Thyroid gland (tissue), 4 donors: Measurements from ENCODE around the gene TMEM88. TPM values are rescaled to one million over a fixed set of nuclear protein-coding genes. Genes with fewer than 3 reads are reported as not detected.

Experiments
- DNase-seq, 2 donors: peaks; one replicate each; pipeline ENCODE4 v3.0.0-alpha.2; 2019
- H3K27ac ChIP-seq, 3 donors: fragments of 200-600 bp; sonication (generic); 1 replicate in 2 of 3; 2 replicates in 1 of 3; pipeline ENCODE4 v1.5.1; 2016 to 2019; ENCODE audit warnings: mild to moderate bottlenecking in 1 of 3, moderate library complexity in 1 of 3
- H3K27me3 ChIP-seq: fragments of 200-600 bp; sonication (generic); one replicate; pipeline ENCODE4 v1.5.1; 2019
- H3K36me3 ChIP-seq, 2 donors: fragments of 200-600 bp; sonication (generic); one replicate each; pipeline ENCODE4 v1.5.1; 2016 to 2019
- H3K4me1 ChIP-seq, 2 donors: fragments of 200-600 bp; sonication (generic); one replicate each; pipeline ENCODE4 v1.5.1; 2017 to 2019
- H3K4me3 ChIP-seq, 3 donors: fragments of 200-600 bp; sonication (generic); replicated peaks in 1 of 3; 1 replicate in 2 of 3; 2 replicates in 1 of 3; pipeline ENCODE4 v1.5.1; 2016; ENCODE audit warnings: mild to moderate bottlenecking in 1 of 3
- H3K9me3 ChIP-seq: fragments of 200-600 bp; sonication (generic); one replicate; pipeline ENCODE4 v1.5.1; 2017
- CTCF ChIP-seq, 6 experiments: fragments of 200-600 bp in 3 of 6; fragments of 450-650 bp in 3 of 6; sonication (generic) in 3 of 6; IDR thresholded peaks; one replicate each; pipeline ENCODE4 v1.5.1; 2016 to 2019; ENCODE audit warnings: antibody characterized with exemption in 6 of 6, mild to moderate bottlenecking in 2 of 6, inconsistent platforms in 1 of 6, moderate library complexity in 1 of 6
- POLR2A ChIP-seq, 2 donors: fragments of 450-650 bp; IDR thresholded peaks; one replicate each; pipeline ENCODE4 v1.6.1; 2017; ENCODE audit warnings: antibody characterized with exemption in 2 of 2, mild to moderate bottlenecking in 2 of 2, moderate library complexity in 1 of 2
- WGBS, 2 donors: methylation state at CpG; one replicate each; pipeline ENCODE4 v1.1.5; 2017; 5-methylcytosine and 5-hydroxymethylcytosine counted together
- intact Hi-C: fragments of 100-400 bp; cut with DNase I; formaldehyde crosslinking; loops from one replicate; pipeline ENCODE4 v1.15.1; 2023
- total RNA-seq, 4 donors: library from RNA; depleted of rRNA; stranded (reverse); fragments of >200 nt; gene quantifications; one replicate each; pipeline ENCODE4 v1.2.3, GENCODE V29; 2016

TMEM88 gene
- total RNA-seq, 4 donors from 2014 or later: 12.3 to 39.5 (median 18.4) TPM

- intact Hi-C loops: no loop called here
- Histone ChIP-seq H3K27me3 (no peaks in the 10 kb centered on the region), H3K36me3 (peaks cover 0 to 2% of the 10 kb centered on the region in 2 donors), H3K9me3 (no peaks in the 10 kb centered on the region), H3K4me3 (peak overlapping the region; percentile 49 to 88 (median 72)), H3K27ac (peak overlapping the region; percentile 79 to 98 (median 92)), H3K4me1 (peaks cover 40 to 49% of the 10 kb centered on the region in 2 donors)
- DNase-seq: peak; percentile 66 to 86
- 0% methylated on average over 14 to 20 of the region's 64 CpGs for WGBS, 2 donors
- TF ChIP-seq POLR2A (IDR thresholded peaks at IDR 0.05) (peak in 1 of 2 donors; percentile 57), CTCF (IDR thresholded peaks at IDR 0.05) (no peak)
Observed at GRCh38 chr17:7885367-7886226, 30.7 kb downstream of the TMEM88 start.

DNA sequence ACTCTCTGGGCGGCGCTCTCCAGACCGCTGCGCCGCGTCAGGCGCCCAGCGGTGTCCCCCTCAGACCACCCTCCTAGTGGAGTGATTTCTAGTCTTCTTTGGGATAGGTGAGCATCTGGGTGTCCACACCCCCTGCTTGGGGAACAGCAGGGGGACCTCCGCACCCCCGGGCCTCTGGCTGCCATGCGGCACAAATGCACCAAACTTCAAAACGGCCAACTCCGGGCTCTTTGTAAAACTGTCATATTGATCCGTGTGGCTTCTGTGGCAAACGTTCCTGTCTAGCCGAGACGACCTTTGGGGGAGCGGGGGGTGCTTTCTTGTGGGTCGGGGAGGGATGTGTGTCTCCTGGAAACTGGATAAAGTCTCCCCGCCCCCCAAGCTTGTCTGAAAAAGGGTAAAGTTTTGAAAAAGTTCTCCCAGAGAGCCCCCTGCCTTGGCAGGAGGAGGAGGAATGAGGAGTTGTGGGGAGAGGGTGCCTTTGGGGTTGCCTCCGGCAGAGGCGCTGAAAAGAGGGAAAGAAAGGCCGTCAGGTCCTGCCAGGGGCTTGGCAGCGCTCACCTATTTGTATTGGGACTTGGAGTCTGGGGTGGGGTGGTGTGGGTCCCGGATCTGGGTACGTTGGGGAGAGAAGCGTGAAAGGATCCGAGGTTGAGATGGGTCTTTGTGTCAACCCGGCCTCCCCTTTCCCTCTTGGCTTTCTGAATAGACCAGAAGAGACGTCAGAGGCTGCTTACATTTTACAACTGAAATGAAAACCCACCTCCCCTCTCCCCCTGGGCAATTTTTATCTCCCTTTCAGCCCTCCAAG, 31.6 kb downstream of the TMEM88 start:
- H3K4me3 ChIP-seq: peak overlapping the region in 2 of 3 donors; percentile 49 to 88
- H3K27ac ChIP-seq: peak overlapping the region; percentile 79 to 98 (median 92)
- H3K9me3 ChIP-seq: no peaks in the 10 kb centered on the region
- H3K36me3 ChIP-seq: peaks cover 8 to 10% of the 10 kb centered on the region in 2 donors
- intact Hi-C loops: no loop called here
- peak in 1 of 2 donors; percentile 45 for DNase-seq
- H3K27me3 ChIP-seq: no peaks in the 10 kb centered on the region
- WGBS, 2 donors: 7 to 10% methylated on average over 20 to 24 of the region's 30 CpGs
- TF ChIP-seq CTCF (IDR thresholded peaks at IDR 0.05) (no peak), POLR2A (IDR thresholded peaks at IDR 0.05) (peak in 1 of 2 donors; percentile 19)
- H3K4me1 ChIP-seq: peaks cover 40 to 49% of the 10 kb centered on the region in 2 donors

DNA sequence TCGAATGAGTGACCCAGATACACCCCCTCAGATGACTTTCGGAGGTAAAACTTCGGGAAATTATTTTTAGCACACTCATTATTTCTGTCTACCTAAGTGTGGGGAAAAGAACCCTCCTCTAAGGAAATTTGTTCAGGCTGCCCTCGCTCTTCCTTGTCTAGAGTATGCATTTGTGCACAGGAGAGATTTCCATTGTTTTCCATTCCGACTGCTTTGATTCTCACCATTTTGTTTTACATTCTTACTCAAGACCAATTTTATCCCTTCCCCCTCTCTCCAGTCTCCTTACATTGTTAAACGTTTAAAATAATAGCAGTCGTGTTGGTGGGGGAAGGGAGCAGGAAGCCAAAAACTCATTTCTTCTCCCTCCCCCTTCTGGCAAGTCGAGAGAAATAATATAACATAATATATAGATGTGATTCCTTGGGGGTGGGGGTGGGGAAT, 32.2 kb downstream of the TMEM88 start:
- Histone ChIP-seq H3K9me3 (no peaks in the 10 kb centered on the region), H3K36me3 (peaks cover 10 to 13% of the 10 kb centered on the region in 2 donors), H3K4me1 (peaks cover 40 to 47% of the 10 kb centered on the region in 2 donors), H3K27ac (peak overlapping the region; percentile 79 to 98 (median 92)), H3K27me3 (no peaks in the 10 kb centered on the region), H3K4me3 (peak overlapping the region in 1 of 3 donors; percentile 49)
- no peak for DNase-seq
- intact Hi-C loops: no loop called here
- TF ChIP-seq POLR2A (IDR thresholded peaks at IDR 0.05) (no peak), CTCF (IDR thresholded peaks at IDR 0.05) (no peak)
- 3 to 8% methylated on average over 8 of the region's 8 CpGs for WGBS, 2 donors

- H3K27me3 ChIP-seq: no peaks in the 10 kb centered on the region
- TF ChIP-seq CTCF (IDR thresholded peaks at IDR 0.05) (no peak), POLR2A (IDR thresholded peaks at IDR 0.05) (peak in 1 of 2 donors; percentile 76)
- no peaks in the 10 kb centered on the region for H3K9me3 ChIP-seq
- intact Hi-C loops: no loop called here
- peaks cover 10 to 13% of the 10 kb centered on the region in 2 donors for H3K36me3 ChIP-seq
- DNase-seq: peak; percentile 98
- H3K4me3 ChIP-seq: peak overlapping the region in 1 of 3 donors; percentile 49
- peak overlapping the region; percentile 81 to 98 (median 92) for H3K27ac ChIP-seq
- peaks cover 40 to 45% of the 10 kb centered on the region in 2 donors for H3K4me1 ChIP-seq
- 0 to 3% methylated on average over 29 to 34 of the region's 35 CpGs for WGBS, 2 donors
Observed at GRCh38 chr17:7887482-7888183, 32.8 kb downstream of the TMEM88 start.
